GM21576 (cell line): ENCODE results near the gene APH1B.

Experiments used
- ATAC-seq: cut with Tn5 transposase; IDR thresholded peaks from one replicate; pipeline ENCODE4 v1.9.1; 2021; ENCODE audit warnings: mild to moderate bottlenecking, moderate library complexity; ENCODE audit not compliant: unreplicated experiment

The APH1B gene

DNA sequence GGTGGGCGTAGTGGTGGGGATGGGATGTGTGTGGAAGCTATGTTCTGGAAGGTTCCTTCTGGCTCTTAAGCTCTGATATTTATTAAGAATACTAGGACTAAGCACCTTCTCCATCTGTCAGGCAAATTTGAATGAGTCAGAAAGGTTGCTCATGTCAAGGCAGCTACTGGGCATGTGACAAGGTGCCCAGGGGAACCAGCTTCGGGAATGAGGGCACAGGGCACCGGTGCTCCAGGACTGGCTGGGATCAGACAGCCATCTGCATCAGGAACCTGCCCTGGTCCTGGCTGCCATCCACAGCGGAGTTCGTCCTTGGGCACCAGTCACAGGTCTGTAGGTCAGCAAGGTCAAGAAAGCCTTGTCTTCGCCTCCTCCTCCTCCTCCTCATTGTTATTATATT lies 71.8 kb downstream of the APH1B start:
- ATAC-seq, result no peak

DNA sequence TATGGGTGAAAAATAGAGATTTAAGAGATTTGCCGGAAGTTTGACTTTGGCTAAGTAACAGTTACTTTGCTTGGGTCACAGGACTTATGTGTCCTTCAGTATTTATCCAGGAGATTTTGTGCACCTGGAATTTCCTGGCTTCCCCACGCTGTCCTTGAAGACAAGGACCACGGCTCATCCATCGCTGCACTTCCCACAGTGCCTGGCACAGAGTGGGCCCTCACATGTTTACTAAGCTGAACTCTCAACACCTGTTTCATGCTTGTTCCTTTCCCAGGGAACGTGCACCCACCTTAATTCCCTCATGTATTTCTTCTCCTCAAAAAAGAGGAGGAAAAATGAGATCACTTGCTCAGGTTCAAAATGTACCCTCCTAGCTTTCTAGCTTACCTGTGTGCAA lies 72.2 kb downstream of the APH1B start:
- no peak for ATAC-seq

DNA sequence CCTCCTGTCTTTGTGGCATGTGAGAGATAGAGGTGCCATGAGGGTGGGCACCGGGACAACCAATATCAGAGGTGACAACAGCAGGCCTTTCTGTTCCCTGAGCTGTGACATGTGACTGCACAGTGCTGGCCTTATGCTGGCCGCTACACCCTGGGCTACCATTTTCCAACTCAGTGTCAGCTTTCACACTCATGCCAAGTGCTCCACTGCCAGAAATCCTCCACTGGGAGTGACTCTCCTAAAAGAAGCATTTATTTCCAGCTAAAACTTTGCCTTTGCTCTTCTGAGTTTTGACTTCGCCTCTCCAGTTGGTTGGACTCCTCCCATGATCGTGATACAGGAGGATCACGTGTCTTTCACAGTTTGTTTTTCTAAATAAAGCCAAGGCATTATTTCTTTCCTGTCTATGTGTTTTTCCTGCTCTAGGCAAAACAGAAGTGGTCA lies 72.8 kb downstream of the APH1B start:
- ATAC-seq, result no peak

DNA sequence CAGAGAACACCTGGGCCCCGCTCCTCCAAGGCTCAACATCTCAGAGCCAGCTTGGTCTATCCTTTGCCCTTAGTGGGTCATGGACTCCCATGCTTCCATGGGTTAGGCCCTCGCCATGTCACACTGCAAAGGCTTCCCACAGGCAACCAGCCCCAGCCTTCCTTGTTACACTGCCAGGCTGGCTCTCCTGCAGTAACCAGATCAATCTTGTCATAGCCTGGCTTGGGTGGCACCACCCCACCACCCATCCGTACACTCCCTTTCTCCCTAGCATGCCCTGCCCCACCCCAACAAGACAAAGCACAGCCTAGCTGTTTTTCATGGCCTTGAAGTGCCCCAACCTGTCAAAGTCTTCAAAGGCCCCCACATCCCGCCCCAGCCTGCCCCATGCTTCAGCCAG lies 73.8 kb downstream of the APH1B start:
- ATAC-seq, result no peak

DNA sequence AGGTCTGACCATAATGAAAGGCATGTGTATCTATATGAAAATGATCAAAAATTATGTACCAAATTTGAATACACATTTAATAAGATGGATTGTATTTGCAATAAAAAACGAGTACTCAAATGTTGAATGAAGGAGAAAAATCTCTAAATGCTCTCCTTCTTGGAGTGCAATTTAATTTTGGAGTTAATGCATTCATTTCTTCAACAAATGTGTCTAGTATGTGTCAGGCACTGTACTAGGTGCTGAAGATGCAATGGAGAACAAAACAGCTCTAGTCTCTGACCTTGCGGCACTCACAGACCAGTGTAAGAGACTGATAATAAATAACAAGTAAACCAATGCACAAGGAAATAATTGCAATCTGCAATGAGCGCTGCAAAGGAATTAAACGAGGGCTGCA lies 75.4 kb downstream of the APH1B start:
- no peak for ATAC-seq

DNA sequence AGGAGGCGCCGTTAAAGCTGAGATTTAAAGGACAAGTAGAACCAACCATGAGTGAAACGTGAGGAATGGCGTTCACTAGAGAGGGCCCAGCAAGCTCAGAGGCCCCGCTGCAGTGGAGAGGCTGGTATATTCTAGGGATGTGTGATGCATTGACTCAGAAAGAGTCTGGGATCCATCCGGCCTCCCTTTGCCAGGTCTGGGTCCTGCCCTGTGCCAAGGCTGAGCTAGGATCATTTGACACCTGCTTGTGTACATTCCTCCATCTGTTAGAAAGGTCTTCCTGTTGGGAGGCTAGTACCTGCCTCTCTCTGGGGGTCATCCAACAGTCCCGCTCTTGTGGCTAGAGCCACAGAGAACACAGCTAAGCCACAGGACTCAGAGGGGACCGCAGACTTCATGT lies 75.9 kb downstream of the APH1B start:
- no peak for ATAC-seq

DNA sequence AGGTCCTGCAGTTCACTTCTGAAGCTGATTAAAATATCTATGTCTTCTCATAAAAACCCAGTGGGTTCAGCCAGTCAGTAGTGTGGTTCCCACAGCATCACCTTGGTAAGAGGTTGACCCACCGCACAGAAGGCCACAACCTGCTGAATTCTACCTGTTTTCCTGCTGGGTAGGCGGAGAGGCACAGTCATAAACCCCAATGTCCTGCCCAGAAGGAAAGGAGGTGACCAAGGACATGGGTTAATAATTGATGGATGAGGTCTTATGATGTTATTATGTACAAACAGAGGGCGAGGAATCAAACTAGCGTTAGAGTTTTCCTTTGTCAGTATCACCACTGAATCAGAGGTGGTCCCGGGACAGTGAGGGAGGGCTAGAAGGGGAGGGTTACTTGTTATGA lies 76.5 kb downstream of the APH1B start:
- no peak for ATAC-seq

DNA sequence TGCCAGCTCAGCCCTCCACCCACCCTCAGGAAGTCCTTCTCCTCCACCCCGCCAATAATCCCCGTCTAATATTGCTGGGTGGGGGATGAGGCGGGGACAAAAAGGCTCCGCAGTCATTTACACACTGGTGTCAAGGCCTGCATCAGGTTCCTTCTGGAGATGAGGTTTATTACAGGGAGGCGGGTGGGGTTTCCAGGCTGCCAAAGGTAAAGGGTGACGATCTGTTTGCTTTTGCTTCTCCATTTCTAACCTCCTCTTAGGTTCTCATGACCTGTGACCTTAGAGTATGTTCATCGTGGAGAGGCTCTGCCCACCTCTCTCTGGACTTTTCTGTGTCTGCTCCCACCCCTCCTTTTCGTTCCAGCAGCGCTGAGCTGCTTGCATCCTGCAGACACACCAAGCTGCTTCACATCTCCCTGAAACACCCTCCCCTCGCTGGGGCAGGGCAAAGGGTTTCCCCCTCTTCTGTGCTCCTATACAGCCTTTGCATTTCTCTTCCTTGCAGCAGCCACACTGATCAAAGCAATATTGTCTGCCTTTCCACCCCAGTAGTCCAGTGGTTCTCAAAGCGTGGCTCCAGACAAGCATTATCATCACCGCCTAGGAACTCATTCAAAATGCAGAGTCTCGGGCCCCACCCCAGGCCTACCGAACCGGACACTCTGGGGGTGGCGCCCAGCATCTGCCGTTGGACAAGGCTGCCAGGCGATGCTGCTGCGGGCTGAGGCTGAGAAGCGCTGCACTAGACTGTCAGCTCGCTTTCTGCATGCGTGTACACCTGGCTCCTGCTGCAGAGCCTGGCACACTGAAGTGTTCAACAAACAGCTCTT lies 77.6 kb downstream of the APH1B start:
- no peak for ATAC-seq

DNA sequence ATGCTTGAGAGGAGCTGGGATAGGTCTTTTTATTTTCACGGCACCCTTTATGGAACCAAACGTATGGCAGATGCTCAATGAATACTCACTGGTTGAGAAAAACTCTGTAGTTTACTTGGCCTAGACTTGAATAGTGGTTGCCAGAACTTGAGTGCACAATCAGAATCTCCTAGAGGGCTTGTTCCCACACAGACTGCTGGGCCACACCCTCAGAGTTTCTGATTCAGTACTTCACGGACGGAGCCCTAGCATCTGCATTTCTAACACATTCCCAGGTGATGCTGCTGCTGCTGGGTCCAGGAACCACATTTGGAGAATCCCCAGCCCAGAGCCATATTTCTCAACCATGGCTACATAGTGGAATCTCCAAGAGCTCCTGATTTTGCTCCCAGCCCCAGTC lies 79.7 kb downstream of the APH1B start:
- ATAC-seq, result no peak

DNA sequence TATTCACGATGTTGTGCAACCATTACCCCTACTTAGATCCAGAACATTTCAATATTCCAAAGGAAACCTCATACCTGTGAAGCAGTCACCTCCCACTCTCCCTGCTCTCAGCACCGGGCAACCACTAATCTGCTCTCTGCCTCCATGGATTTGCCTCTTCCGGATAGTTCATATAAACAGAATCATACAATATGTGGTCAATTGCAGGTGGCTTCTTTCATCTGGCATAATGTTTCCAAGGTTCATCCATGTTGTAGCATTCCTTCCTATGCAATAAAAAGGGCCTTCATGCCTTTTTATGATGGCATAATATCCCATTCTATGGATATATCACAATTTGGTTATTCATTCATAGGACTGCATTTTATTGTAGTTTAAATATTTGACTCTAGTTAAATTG lies 80.3 kb downstream of the APH1B start:
- ATAC-seq, result no peak

DNA sequence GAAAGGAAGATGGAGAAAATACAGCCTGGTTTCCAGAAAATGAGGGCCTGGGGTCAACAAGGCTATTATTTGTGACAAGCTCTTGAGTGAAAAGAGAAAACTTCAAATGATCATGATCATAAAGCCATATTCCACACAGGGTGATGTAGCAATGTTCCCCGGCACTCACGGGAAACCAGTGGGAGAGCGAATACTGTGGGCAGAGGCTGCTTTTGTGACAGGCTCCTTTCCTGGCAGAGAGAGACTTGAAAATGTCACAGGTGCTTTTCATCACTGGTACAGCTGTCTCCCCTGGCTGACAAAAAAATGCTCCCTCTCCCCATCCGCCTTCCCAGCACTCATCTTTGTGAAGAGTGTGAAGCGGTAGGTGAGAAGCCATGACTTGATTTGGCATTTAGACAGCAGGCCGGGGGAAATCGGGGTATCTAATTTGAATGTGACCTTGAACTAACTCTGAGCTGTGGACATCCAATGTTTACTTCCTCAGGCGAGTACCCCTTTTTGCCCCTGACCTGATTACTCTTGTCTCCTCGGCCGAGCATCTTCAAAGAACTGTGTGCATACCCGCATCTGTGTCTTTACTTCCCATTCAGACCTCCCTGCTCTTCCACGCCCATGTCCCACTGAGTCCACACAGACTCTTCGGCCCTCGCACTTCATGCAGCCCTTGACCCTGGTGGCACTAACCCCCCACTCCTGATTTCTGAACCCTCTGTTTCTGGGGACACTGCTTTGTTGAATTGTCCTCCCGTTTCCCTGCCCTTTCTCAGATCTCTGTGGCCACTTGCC lies 81.0 kb downstream of the APH1B start:
- ATAC-seq, result no peak
